ENCODE results near the gene EHMT1.

GRCh38 chr9:137697832-137698231 is 79.0 kb downstream of the EHMT1 start:
- TF ChIP-seq CTCF (conservative IDR thresholded peaks at IDR 0.05; ENCODE audit: low read length) (no peak), EZH2phosphoT487 (IDR thresholded peaks at IDR 0.05; ENCODE audit: borderline replicate concordance, low read depth, low read length) (no peak)
